ENCODE measurements around the gene MEGF6.

GRCh38 chr1:3459940-3460671 is 151.2 kb downstream of the MEGF6 start:
- TF ChIP-seq EZH2 (IDR thresholded peaks at IDR 0.05; ENCODE audit: borderline replicate concordance, insufficient read depth, low read depth, low read length, poor library complexity, severe bottlenecking) (no peak), CTCF (IDR thresholded peaks at IDR 0.05) (no peak)
